ENCODE data around the gene SH3PXD2B. TPM values are rescaled to one million over a fixed set of nuclear protein-coding genes. Genes with fewer than 3 reads are reported as not detected.

The SH3PXD2B gene
- total RNA-seq, 6 donors from 2014 or later: 17.1 to 55.5 (median 43.2) TPM

- ATAC-seq (ENCODE audit: low FRiP score in 2 of 2): no peak
- Histone ChIP-seq H3K9me3 (no peaks in the 10 kb centered on the region), H3K36me3 (no peaks in the 10 kb centered on the region), H3K27ac (no peak overlapping the region), H3K4me3 (no peak overlapping the region), H3K27me3 (no peaks in the 10 kb centered on the region), H3K4me1 (peaks cover 5 to 9% (median 6%) of the 10 kb centered on the region in 4 donors)
- DNase-seq: no peak
- 87% methylated on average over 2 of the region's 2 CpGs for WGBS, 2 donors
- no peak for TF ChIP-seq CTCF (IDR thresholded peaks at IDR 0.05)
These were observed 45.0 kb upstream of the SH3PXD2B start for GRCh38 chr5:172499287-172499686.

- no peaks in the 10 kb centered on the region for H3K36me3 ChIP-seq
- no peak overlapping the region for H3K4me3 ChIP-seq
- H3K27ac ChIP-seq: no peak overlapping the region
- H3K27me3 ChIP-seq: no peaks in the 10 kb centered on the region
- ATAC-seq (ENCODE audit: low FRiP score in 2 of 2) (no peak), DNase-seq (no peak)
- H3K4me1 ChIP-seq: peaks cover 5 to 9% (median 6%) of the 10 kb centered on the region in 4 donors
- H3K9me3 ChIP-seq: no peaks in the 10 kb centered on the region
- 92 to 95% methylated on average over 12 of the region's 12 CpGs for WGBS, 2 donors
- TF ChIP-seq POLR2AphosphoS5 (IDR thresholded peaks at IDR 0.05) (no peak), EP300 (IDR thresholded peaks at IDR 0.05) (no peak), POLR2A (IDR thresholded peaks at IDR 0.05) (no peak), CTCF (IDR thresholded peaks at IDR 0.05) (no peak)
These were observed 44.3 kb upstream of the SH3PXD2B start for GRCh38 chr5:172498431-172499129.

GRCh38 chr5:172497591-172498255 is 43.4 kb upstream of the SH3PXD2B start:
- TF ChIP-seq EP300 (IDR thresholded peaks at IDR 0.05) (no peak), CTCF (IDR thresholded peaks at IDR 0.05) (no peak), POLR2A (IDR thresholded peaks at IDR 0.05) (no peak), POLR2AphosphoS5 (IDR thresholded peaks at IDR 0.05) (no peak)
- Histone ChIP-seq H3K4me1 (peaks cover 5 to 9% (median 6%) of the 10 kb centered on the region in 4 donors), H3K9me3 (no peaks in the 10 kb centered on the region), H3K27me3 (no peaks in the 10 kb centered on the region), H3K27ac (no peak overlapping the region), H3K4me3 (no peak overlapping the region), H3K36me3 (no peaks in the 10 kb centered on the region)
- DNase-seq: no peak
- no peak for ATAC-seq (ENCODE audit: low FRiP score in 2 of 2)
- 92% methylated on average over 14 of the region's 14 CpGs for WGBS, 2 donors

GRCh38 chr5:172496671-172497371 is 42.5 kb upstream of the SH3PXD2B start:
- Histone ChIP-seq H3K4me3 (no peak overlapping the region), H3K9me3 (no peaks in the 10 kb centered on the region), H3K4me1 (peaks cover 5 to 9% (median 6%) of the 10 kb centered on the region in 4 donors), H3K27me3 (no peaks in the 10 kb centered on the region), H3K27ac (peak overlapping the region in 2 of 4 donors; percentile 4 to 17), H3K36me3 (no peaks in the 10 kb centered on the region)
- no peak for TF ChIP-seq POLR2A (IDR thresholded peaks at IDR 0.05)
- TF ChIP-seq CTCF (IDR thresholded peaks at IDR 0.05): no peak
- no peak for TF ChIP-seq EP300 (IDR thresholded peaks at IDR 0.05)
- peak in 1 of 2 donors; percentile 5 for TF ChIP-seq POLR2AphosphoS5 (IDR thresholded peaks at IDR 0.05)
- DNase-seq: no peak
- WGBS, 2 donors: 54 to 62% methylated on average over 12 of the region's 12 CpGs
- peak in 1 of 2 donors; percentile 31 for ATAC-seq (ENCODE audit: low FRiP score in 2 of 2)

Data from upper lobe of left lung (tissue), 6 donors.